ENCODE measurements around the gene TVP23C. TPM values are rescaled to one million over a fixed set of nuclear protein-coding genes. Genes with fewer than 3 reads are reported as not detected.

TVP23C gene
- polyA plus RNA-seq, 3 donors, result 11.1 to 22.6 (median 12.8) TPM

- no peak for DNase-seq (ENCODE audit: extremely low read depth in 1 of 11, low read depth in 9 of 11, low spot score in 4 of 11)
These were observed 59.6 kb downstream of the TVP23C start for GRCh38 chr17:15503731-15504130.

- peak in 9 of 11 donors; percentile 65 to 87 (median 77) for DNase-seq (ENCODE audit: extremely low read depth in 1 of 11, low read depth in 9 of 11, low spot score in 4 of 11)
These were observed 60.7 kb downstream of the TVP23C start for GRCh38 chr17:15502369-15503112.

- no peak for DNase-seq (ENCODE audit: extremely low read depth in 1 of 11, low read depth in 9 of 11, low spot score in 4 of 11)
These were observed 61.5 kb downstream of the TVP23C start for GRCh38 chr17:15501793-15502192.

- no peak for DNase-seq (ENCODE audit: extremely low read depth in 1 of 11, low read depth in 9 of 11, low spot score in 4 of 11)
These were observed 62.0 kb downstream of the TVP23C start for GRCh38 chr17:15501282-15501681.

- no peak for DNase-seq (ENCODE audit: extremely low read depth in 1 of 11, low read depth in 9 of 11, low spot score in 4 of 11)
These were observed 65.2 kb downstream of the TVP23C start for GRCh38 chr17:15498107-15498506.

- no peak for DNase-seq (ENCODE audit: extremely low read depth in 1 of 11, low read depth in 9 of 11, low spot score in 4 of 11)
These were observed 66.3 kb downstream of the TVP23C start for GRCh38 chr17:15496735-15497670.

- DNase-seq (ENCODE audit: extremely low read depth in 1 of 11, low read depth in 9 of 11, low spot score in 4 of 11), result no peak
These were observed 68.5 kb downstream of the TVP23C start for GRCh38 chr17:15494821-15495220.

GRCh38 chr17:15493693-15494035 is 69.6 kb downstream of the TVP23C start:
- no peak for DNase-seq (ENCODE audit: extremely low read depth in 1 of 11, low read depth in 9 of 11, low spot score in 4 of 11)

GRCh38 chr17:15492791-15493692 is 70.2 kb downstream of the TVP23C start:
- DNase-seq (ENCODE audit: extremely low read depth in 1 of 11, low read depth in 9 of 11, low spot score in 4 of 11), result no peak

GRCh38 chr17:15492186-15492585 is 71.1 kb downstream of the TVP23C start:
- no peak for DNase-seq (ENCODE audit: extremely low read depth in 1 of 11, low read depth in 9 of 11, low spot score in 4 of 11)

- DNase-seq (ENCODE audit: extremely low read depth in 1 of 11, low read depth in 9 of 11, low spot score in 4 of 11), result peak in 1 of 11 donors; percentile 45
These were observed 72.5 kb downstream of the TVP23C start for GRCh38 chr17:15490634-15491261.

GRCh38 chr17:15488557-15488956 is 74.7 kb downstream of the TVP23C start:
- no peak for DNase-seq (ENCODE audit: extremely low read depth in 1 of 11, low read depth in 9 of 11, low spot score in 4 of 11)

- no peak for DNase-seq (ENCODE audit: extremely low read depth in 1 of 11, low read depth in 9 of 11, low spot score in 4 of 11)
These were observed 78.2 kb downstream of the TVP23C start for GRCh38 chr17:15485045-15485444.

- DNase-seq (ENCODE audit: extremely low read depth in 1 of 11, low read depth in 9 of 11, low spot score in 4 of 11), result no peak
These were observed 79.9 kb downstream of the TVP23C start for GRCh38 chr17:15483431-15483830.

- DNase-seq (ENCODE audit: extremely low read depth in 1 of 11, low read depth in 9 of 11, low spot score in 4 of 11), result no peak
These were observed 80.8 kb downstream of the TVP23C start for GRCh38 chr17:15482476-15482875.

GRCh38 chr17:15481481-15481880 is 81.8 kb downstream of the TVP23C start:
- DNase-seq (ENCODE audit: extremely low read depth in 1 of 11, low read depth in 9 of 11, low spot score in 4 of 11), result no peak

- DNase-seq (ENCODE audit: extremely low read depth in 1 of 11, low read depth in 9 of 11, low spot score in 4 of 11), result no peak
These were observed 83.1 kb downstream of the TVP23C start for GRCh38 chr17:15480204-15480603.

GRCh38 chr17:15479703-15480102 is 83.6 kb downstream of the TVP23C start:
- no peak for DNase-seq (ENCODE audit: extremely low read depth in 1 of 11, low read depth in 9 of 11, low spot score in 4 of 11)

- no peak for DNase-seq (ENCODE audit: extremely low read depth in 1 of 11, low read depth in 9 of 11, low spot score in 4 of 11)
These were observed 84.4 kb downstream of the TVP23C start for GRCh38 chr17:15478845-15479244.
